Stimulated activated CD8-positive, alpha-beta memory T cell treated with anti-CD3 and anti-CD28 coated beads, Interleukin-7, amount 100 ng/mL, for 24 hours (primary cell): ENCODE measurements around the gene RMND5B.
A peak's percentile ranks its signal among the peaks of the same experiment; 100 is the strongest.
"Not testable (repeated sequence)": the region's sequence is repeated elsewhere in the genome, so short reads cannot be mapped to it uniquely, and the experiment has no call there.

Source experiments
- DNase-seq: peaks from one replicate; pipeline ENCODE4 v3.0.0-alpha.2; 2020; ENCODE audit warnings: low read depth

Gene RMND5B

DNA sequence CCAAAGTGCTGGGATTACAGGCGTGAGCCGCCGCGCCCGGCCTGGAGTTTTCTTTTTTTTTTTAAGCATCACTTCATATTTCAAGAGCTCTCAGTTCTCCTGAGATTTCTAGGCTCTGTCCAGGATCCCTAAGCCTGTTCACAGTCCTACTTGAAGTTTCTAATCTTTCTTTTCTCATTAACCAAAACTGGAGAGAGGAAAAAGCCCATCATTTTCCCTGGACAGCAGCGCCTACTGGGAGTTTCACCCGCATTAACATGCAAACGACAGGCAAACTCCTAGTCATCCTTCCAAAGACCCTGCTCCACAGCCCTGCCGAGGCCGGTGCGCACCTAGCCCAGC is 609 bp upstream of the RMND5B start:
- not testable (repeated sequence) for DNase-seq

DNA sequence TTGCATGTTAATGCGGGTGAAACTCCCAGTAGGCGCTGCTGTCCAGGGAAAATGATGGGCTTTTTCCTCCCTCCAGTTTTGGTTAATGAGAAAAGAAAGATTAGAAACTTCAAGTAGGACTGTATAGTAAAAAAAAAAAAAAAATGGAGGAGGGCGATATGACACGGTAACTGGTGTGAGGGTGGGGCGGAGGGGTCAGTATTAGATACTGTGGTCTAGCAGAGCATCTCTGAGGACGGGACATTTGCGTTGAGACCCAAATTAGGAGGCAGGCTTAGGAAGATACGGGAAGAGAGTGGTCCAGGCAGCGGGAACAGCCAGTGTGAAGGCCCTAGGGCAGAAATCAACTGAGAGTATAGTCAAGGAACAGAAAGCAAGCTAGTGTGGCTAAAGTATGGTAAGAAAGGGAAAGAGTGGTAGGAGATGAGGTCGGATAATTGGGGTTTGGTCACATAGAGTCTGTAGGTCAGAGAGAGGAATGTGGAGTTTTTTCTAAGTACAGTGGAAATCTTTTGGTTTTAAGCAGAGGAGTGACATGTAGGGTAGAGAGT is 707 bp downstream of the RMND5B start:
- no peak for DNase-seq

DNA sequence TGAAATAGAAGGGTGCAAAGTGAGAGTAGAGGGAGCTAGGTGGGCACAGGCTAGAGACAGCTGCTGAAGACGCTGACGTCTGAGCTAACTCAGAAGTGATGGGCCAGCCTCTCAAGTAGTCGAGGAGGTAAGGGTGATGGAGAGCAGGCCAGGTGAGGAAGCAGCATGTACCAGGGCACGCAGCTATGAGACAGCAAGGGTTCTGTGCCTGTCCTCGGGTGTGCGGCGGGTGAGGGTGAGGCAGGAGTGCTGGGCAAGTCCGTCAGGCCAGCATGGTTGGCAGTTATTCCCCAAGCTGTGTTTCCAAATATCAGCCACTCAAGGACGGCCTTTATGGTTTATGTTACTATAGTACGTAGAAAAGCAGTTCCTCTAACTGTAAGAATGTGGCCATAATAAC is 6.2 kb downstream of the RMND5B start:
- DNase-seq: no peak

DNA sequence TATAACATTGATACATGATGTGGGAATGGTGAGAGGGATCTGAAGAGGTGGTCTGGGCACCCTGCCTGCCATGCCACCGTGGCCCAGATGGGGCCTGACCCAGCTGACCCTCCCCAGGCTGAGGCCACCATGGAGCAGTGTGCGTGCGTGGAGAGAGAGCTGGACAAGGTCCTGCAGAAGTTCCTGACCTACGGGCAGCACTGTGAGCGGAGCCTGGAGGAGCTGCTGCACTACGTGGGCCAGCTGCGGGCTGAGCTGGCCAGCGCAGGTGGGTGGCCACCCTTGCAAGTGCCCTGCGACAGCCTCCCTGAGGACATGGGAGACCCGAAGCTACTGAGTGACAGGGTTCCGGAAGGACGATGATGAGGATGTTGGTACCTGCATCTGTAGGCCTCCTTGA is 7.2 kb downstream of the RMND5B start:
- DNase-seq: no peak

DNA sequence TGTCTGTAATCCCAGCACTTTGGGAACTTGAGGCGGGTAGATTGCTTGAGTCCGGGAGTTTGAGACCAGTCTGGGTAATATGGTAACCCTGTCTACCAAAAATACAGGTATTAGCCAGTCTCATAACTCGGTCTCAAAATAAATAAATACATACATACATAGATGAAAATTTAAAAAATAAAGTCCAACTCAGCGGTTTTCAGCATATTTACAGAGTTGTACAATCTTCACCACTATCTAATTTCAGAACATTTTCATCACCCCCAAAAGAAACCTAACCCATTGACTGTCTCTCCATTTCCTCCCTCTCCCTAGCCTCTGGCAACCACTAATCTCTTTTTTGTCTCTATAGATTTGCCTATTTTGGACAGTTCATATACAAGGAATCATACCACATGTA is 10.7 kb downstream of the RMND5B start:
- DNase-seq: no peak

DNA sequence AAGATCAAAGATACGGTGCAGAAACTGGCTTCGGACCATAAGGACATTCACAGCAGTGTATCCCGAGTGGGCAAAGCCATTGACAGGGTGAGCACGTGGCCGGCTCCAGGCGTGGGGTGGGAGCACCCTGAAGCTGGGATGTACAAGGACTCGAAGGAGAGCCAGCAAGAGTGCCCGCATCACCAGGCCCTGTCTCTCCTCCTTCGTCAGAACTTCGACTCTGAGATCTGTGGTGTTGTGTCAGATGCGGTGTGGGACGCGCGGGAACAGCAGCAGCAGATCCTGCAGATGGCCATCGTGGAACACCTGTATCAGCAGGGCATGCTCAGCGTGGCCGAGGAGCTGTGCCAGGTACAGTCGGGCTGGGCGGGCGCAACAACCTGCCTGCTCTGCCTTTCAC is 11.8 kb downstream of the RMND5B start:
- DNase-seq: no peak

DNA sequence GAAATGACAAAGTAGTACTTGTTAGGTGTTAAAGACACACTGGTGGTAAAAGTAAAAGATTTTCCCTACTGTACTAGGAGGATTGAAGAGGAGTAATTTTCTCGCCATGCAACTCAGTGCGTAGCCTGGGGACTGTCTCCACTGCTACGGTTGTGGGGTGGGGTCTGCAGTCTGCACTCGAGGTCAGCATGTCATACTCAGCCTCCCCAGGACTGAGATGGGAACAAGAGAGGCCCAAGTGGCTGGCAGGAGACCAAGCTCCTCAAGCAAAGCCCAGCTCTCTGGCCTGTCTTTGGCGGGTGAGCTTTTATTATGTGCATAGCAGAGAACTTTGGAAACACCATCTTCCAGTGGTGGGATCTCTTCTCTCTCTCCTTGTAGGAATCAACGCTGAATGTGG is 12.4 kb downstream of the RMND5B start:
- no peak for DNase-seq

DNA sequence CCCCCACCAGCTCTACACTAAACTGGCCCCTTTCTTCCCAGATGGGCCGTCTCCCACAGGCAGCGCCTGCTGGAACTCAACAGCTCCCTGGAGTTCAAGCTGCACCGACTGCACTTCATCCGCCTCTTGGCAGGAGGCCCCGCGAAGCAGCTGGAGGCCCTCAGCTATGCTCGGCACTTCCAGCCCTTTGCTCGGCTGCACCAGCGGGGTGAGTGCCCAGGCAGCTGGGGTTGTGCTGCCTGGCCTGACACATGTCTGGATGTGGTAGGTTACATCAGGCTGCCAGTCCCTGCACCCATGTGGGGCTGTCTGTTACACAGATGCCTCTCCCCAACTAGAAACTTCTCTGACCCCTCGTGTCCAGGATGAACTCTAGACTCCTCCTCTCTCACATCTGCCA is 13.1 kb downstream of the RMND5B start:
- DNase-seq: no peak

DNA sequence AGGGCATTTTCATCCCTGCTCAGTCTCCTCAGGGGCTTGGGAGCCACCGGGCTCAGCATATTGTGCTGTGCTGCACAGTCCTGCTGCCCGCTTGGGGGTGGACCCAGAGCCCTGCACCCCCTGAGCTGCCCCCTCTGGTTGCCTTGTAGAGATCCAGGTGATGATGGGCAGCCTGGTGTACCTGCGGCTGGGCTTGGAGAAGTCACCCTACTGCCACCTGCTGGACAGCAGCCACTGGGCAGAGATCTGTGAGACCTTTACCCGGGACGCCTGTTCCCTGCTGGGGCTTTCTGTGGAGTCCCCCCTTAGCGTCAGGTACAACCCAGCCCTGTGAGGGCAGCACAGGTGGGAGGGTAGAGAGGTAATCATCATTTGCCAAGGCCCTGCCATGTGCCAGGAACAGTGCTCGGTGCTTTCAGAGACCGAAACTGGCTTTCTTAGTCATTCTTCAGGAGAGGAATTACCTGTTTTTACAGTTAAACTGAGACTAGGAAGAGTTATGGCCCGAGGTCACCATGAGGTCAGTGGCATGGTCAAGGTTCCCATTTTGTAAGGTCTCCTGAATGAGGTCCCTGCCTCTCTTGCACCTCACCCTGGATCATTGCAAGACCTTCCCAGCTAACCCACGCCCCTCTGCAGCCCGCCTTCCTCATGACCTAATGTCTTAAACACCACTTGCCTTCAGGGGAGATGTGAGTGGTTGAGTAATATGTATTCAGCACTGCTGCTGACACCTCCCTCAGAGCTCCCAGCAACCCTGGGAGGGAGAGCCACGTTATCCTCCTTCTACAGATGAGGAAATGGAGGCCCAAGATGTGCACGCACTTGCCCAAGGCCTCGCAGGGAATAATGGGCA is 15.4 kb downstream of the RMND5B start:
- peak; percentile 52 for DNase-seq

DNA sequence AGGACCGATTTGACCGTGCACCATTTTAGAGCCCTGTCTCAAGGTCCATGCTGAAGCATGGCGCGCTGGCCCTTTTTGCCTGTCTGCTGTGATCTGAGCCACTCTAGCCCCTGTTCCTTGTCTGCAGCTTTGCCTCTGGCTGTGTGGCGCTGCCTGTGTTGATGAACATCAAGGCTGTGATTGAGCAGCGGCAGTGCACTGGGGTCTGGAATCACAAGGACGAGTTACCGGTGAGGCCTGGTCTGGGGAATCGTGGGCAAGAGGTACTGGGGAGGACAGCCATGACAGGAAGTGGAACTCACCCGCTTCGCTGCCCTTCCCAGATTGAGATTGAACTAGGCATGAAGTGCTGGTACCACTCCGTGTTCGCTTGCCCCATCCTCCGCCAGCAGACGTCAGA is 16.6 kb downstream of the RMND5B start:
- DNase-seq: no peak

DNA sequence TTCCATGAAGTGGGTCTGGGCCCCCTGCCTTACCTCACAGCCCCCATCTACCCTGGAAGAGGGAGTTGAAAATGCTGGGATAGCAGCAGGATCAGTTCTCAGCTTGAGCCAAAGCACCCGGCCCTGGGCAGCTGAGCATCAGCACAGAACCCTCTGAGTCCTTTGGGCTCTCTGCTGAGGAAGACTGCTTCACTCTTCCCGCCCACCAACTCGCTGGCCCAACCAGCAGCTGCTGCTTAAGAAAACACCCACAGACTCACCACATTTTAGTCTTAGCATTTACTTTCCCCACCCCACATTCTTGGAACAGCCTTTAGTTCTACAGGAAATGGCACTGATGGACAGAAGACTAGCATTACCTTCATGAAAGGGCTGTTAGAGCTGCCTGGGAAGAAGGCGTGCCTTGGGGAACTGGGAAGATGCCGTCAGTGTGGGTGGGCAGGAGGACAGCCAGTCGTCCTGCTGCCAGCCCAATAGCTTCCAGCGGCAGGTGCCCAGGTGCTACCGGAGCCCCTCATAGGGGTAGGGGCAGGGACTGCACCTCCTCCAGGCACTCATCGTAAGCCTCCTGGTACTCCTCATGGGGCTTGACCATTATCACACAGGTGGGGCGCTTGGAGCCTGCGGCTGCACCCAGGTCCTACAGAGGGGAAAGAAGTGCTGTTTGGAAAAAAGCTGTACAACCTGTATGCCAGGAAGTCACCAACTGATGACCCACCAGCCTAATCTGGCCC is 18.6 kb downstream of the RMND5B start:
- DNase-seq: no peak

DNA sequence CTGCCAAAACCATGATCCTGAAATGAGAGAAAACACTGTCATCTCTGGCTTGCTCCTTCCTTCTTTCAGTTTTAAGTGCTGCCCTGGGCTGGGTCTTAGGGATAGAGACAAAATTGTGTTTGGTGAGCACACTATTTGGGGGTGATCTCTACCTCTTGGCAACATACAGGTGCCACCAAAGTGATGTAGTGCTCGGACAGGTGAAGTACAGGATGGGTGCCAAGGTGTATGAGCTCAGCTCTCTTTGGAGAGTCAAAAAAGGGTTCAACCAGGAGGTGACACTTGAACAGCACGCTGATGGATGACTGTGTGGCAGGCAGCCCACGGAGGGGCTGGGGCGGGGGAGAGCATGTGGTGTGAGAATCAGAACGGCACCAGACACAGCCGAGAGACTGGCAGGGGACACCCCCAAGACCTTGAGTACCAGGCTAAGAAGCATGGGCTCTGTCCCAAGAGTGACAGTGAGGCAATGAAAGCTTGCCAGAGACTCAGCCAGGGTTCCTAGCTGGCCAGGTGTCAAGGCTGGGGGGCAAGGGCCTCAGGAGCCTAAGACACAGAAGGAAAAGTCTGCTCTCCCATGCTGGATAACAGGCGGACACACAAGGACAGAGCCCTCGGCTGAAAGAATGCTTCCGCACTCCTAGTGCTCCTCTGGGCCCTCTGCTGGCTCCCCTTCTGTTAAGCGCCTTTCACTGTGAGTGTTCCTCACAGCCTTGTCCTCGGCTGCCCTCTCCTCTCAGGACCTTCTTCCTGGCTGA is 20.3 kb downstream of the RMND5B start:
- no peak for DNase-seq

DNA sequence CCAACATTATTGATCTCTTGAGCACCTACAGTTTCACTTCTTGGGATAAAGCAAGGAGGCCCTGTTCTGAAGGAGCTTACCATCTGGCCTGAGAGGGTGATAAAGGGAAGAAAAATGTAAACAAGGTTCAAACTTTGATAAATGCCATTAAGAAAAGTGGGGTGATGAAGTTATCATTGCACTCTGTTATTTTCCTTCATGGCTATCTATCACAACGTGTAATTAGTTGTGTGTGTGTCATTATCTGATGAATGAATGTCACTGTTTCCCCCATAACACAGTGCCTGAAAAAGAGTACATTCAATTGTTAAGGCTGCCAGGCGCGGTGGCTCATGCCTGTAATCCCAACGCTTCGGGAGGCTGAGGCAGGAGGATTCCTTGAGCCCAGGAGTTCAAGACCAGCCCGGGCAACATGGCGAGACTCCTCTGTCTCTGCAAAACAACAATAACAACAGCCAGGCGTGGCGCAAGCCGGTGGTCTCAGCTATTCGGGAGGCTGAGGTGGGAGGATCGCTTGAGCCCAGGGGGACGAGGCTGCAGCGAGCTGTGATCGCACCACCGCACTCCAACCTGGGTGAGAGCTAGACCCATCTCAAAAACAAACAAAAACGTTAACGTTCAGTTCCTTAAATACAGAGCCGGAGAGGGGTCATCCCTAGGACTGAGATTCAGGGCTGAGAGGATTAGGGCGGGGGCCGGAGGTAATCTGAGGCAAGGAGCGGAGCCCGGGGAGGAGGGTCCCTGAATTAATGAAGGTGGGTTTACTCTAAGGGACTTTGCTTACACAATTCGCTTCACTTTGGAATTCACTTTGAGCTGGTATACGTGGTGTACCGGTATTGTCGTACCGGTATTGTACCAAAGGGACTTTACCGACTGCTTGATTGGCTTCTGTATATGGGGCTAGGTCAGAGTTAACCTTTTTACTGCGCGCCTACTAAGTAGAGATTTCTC is 22.0 kb downstream of the RMND5B start:
- no peak for DNase-seq

DNA sequence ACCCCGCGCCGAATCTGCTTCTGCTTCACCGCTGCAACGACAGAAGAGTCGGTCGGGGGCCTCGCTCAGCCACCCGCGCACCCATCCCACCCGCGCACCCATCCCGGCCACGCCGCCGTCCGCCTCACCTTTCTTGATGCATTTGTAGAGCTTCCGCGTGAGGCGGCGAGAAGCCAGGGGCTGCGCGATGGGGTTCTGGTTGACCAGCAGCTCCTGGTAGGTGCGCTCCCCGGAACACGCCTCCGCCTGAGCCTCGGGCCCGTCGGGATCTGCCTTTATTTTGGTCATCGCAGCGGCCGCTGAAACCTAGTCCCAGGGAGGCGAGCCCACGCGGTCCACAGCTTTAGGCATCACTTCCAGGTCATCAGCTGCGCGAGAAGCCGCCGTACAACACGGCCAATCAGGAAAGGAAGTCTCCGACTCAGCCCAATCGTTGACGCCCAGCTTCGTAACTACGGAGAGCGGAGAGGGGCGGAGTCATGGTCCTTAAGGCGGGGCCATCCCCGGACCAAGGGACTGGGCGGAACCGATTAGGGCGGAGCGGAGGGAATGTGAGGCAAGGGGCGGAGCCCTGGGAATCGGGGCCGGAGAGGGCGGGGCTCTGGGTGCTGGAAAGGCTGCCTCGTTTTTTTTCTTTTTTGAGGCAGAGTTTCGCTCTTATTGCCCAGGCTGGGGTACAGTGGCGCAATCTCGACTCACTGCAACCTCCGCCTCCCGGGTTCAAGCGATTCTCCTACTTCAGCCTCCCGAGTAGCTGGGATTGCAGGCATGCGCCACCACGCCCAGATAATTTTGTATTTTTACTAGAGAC is 22.9 kb downstream of the RMND5B start, which contains the start of gene NHP2:
NHP2 (minus strand) TSS at position 356 of the 811 bp plus-strand sequence; CDS start at position 288, 68 bp downstream.
- peak; percentile 96 for DNase-seq

DNA sequence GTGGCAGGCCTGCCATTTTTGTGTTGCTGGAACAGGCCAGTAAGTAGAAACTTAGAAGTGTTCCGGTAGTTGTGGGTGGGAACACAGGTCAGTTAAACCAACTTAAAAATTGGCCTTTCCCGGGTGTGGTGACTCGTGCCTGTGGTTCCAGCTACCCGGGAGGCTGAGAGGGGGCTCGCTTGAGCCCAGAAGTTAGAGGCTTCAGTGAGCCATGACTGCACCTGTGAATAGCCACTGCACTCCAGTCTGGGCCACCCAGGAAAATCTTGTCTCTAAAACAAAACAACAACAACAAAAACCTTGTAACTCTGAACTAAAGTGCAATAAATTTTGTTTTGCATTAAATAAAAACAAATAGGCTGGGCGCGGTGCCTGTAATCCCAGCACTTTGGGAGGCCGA is 24.3 kb downstream of the RMND5B start:
- no peak for DNase-seq

DNA sequence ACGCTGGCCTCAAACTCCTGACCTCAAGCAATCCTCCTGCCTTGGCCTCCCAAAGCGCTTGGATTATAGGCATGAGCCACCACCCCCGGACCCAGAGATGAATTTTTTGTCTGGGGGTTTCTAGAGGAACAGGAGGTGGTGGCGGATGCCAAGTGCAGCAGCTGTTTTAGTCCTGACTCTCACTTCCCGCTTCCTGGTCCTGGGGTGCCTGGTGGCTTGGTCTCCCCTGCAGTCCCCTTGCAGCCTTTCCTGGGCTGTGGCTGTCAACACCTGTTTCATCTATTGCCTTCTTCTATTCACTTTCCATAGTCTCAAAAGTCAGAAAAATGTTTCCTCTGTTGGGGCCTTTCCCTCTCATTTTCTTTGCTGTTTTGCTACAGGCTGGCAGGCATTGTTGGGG is 29.4 kb downstream of the RMND5B start:
- no peak for DNase-seq

DNA sequence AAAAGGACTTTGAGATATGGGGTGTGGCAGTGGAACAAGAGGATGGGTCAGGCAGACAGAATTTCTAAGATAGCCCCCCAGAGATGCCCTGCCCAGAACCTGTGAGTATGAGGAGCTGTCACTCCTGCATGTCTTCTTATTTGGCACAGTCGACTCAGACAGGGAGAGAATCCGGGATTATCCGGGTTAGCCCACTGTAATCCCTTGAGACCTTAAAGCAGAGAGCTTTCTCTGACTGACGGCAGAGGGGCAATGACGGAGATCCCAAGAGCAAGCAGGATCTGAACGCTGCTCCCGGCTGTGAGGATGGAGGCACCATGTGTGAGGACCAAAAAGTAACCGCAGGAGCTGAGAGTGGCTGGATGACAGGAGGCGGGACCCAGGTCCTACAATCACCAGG is 31.7 kb downstream of the RMND5B start:
- DNase-seq: no peak

DNA sequence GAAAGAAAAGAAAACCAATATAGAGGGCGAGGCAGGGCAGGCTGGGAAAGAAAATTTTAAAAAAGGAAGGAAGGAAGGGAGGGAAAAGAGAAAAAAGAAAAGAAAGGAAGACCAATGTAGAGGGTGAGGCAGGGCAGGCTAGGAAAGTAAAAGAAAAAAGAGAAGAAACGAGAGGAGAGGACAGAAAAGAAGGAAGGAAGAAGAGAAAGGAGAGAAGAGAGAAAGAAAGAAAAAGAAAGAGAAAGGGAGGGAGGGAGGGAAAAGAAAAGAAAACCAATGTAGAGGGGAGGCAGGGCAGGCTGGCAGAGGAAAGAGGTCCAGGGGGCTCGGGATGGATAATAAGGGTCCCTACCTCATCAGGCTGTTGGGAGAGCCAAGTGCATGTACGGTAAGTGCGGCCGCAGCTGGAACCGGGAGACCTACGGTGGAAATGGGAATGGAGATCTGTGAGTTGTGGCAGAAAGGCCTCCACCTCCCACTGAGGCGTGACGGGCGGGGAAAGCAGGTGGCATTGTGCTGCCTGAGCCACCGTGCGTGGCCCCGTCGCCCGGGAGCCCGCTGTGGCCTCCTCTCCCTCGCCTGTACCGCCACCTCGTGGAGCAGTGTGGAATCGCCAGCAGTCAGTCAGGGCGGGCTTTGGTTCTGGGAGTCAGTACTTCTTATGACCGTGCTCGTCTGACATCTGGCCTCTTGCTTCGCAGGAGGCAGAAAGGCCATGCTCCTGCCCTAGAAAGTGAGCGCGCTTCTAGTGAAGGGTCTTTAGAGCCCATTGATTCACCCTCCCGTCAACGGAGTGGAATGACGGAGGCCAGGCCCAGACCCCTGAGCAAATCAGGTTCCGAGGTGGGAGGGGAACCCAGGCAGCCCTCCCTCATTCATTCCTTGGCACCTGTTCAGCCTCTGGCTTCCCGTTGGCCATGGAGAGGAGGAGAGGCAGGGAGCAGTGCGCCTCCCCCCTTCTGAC is 33.2 kb downstream of the RMND5B start:
- DNase-seq: peak; percentile 88

DNA sequence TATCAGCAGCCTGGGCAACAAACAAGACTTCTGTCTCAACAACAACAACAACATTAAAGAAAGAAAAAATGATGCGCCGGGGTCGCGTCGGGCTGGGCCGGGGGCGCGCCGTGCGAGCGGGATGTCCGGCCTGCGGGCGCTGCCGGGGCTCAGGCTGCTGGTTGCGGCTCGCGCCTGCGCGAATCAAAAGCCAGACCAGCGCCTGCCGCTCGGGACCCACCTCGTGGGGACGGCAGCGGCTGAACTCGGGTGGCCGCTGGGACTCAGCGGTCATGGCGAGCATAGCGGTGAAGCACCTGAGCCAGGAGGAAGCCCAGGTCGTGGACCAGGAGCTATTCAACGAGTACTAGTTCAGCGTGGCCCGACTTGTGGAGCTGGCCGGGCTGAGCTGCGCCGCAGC is 34.8 kb downstream of the RMND5B start:
- no peak for DNase-seq
